Measurements from ENCODE around the gene TAF1C. TPM values are rescaled to one million over a fixed set of nuclear protein-coding genes. Genes with fewer than 3 reads are reported as not detected.

The TAF1C gene
- total and polyA plus RNA-seq, 10 of the 15 experiments (the other 5 are each of a cell fraction or from before 2014, with no cell fraction given): 0.98 to 40.1 (median 15.4) TPM

GRCh38 chr16:84138500-84138823 is 48.4 kb downstream of the TAF1C start (continued):
- TF ChIP-seq ZNF274 (IDR thresholded peaks at IDR 0.05; ENCODE audit: insufficient read depth, insufficient read length) (no peak), POLR2A (IDR thresholded peaks at IDR 0.05; ENCODE audit: low read depth, low read length) (no peak), RAD51 (IDR thresholded peaks at IDR 0.05) (peak; percentile 71; the same call in 1 of the 2 replicates)
- TF ChIP-seq, protein P1, sequence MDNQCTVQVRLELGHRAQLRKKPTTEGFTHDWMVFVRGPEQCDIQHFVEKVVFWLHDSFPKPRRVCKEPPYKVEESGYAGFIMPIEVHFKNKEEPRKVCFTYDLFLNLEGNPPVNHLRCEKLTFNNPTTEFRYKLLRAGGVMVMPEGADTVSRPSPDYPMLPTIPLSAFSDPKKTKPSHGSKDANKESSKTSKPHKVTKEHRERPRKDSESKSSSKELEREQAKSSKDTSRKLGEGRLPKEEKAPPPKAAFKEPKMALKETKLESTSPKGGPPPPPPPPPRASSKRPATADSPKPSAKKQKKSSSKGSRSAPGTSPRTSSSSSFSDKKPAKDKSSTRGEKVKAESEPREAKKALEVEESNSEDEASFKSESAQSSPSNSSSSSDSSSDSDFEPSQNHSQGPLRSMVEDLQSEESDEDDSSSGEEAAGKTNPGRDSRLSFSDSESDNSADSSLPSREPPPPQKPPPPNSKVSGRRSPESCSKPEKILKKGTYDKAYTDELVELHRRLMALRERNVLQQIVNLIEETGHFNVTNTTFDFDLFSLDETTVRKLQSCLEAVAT (IDR thresholded peaks at IDR 0.05): 0 out of 2 replicates have a peak, but pooled peaks have one; percentile 26

- ChIA-PET POLR2A (no interaction called here), SMC1A (ENCODE audit: uncharacterized antibody, unreplicated experiment) (interaction anchor here (0.7 to 1.5 kb wide), 3 partner anchors 15 to 58 kb away, joined by 3 to 4 read pairs (median 3); no protein-coding TSS in a partner anchor), CTCF (interaction anchor here (0.8 to 1.5 kb wide), 5 partner anchors 16 to 332 kb away, joined by 3 read pairs; partner anchors contain the start of gene TAF1C), RAD21 (ENCODE audit: unreplicated experiment) (interaction anchor here (1.8 kb wide), 1 partner anchor 21 kb away, joined by 5 read pairs; the partner anchor contains the start of gene MBTPS1)
- WGBS (ENCODE audit: insufficient coverage, insufficient replicate concordance, low lambda C conversion rate, missing lambda C conversion rate): 93% methylated on average over 7 of the region's 7 CpGs
- peaks cover 1% of the 10 kb centered on the region; the same call in 1 of the 2 replicates for H3K79me2 ChIP-seq (ENCODE audit: control insufficient read depth, insufficient read depth, low read length)
- no peak overlapping the region for H3K4me3 ChIP-seq
- BruUV-seq (replicated peaks): no TSS peak
- peaks cover 13% of the 10 kb centered on the region for H3K4me1 ChIP-seq (ENCODE audit: control insufficient read depth, insufficient read depth, low read length)
- no peaks in the 10 kb centered on the region for H3K27me3 ChIP-seq (replicated peaks in 1 of 2; ENCODE audit: control insufficient read depth in 2 of 2, insufficient read depth in 2 of 2, low read length in 1 of 2)
- H3K27ac ChIP-seq (ENCODE audit: control insufficient read depth, insufficient read depth): no peak overlapping the region
- no peak for FAIRE-seq
- no peak overlapping the region for H3K9ac ChIP-seq (ENCODE audit: control insufficient read depth, insufficient read depth, low read length)
- DNase-seq (ENCODE audit: low read depth, low spot score): no peak
- in situ Hi-C loops (cut with MboI): no loop called here
- no peaks in the 10 kb centered on the region for H3K36me3 ChIP-seq (ENCODE audit: control insufficient read depth in 2 of 2, insufficient read depth in 2 of 2, low read length in 1 of 2)
- intact Hi-C loops (cut with micrococcal nuclease; ENCODE audit: unreplicated experiment): no loop called here
- H3K9me3 ChIP-seq (replicated peaks; ENCODE audit: control insufficient read depth, insufficient read depth, low read length): no peaks in the 10 kb centered on the region
- H4K20me1 ChIP-seq (ENCODE audit: control insufficient read depth, insufficient read depth): no peaks in the 10 kb centered on the region
- no peak for ATAC-seq
- no peak overlapping the region for H3K4me2 ChIP-seq (ENCODE audit: control insufficient read depth, insufficient read depth)
- H2AFZ ChIP-seq (ENCODE audit: control insufficient read depth, low read depth, low read length): no peak overlapping the region
- TF ChIP-seq KDM1A (IDR thresholded peaks at IDR 0.05; ENCODE audit: borderline replicate concordance) (no peak), JUND (IDR thresholded peaks at IDR 0.05; ENCODE audit: low read depth, low read length) (no peak), CHD4 (IDR thresholded peaks at IDR 0.05) (no peak), RFX5 (IDR thresholded peaks at IDR 0.05; ENCODE audit: low read depth, low read length) (no peak), CUX1 (IDR thresholded peaks at IDR 0.05; ENCODE audit: insufficient replicate concordance, low read depth, low read length) (no peak), MTA2 (IDR thresholded peaks at IDR 0.05; ENCODE audit: low read depth) (no peak), ZNF274 (IDR thresholded peaks at IDR 0.05; ENCODE audit: insufficient read depth, insufficient read length) (no peak), RELA (IDR thresholded peaks at IDR 0.05; ENCODE audit: borderline replicate concordance, partially characterized antibody) (no peak), PAX8 (IDR thresholded peaks at IDR 0.05) (no peak), ZBTB11 (CRISPR knock-in tag; IDR thresholded peaks at IDR 0.05) (no peak)
Observed at GRCh38 chr16:84137769-84138357, 49.0 kb downstream of the TAF1C start.
